Neural cell (in vitro differentiated cells): ENCODE results near the gene YIPF2. TPM values are rescaled to one million over a fixed set of nuclear protein-coding genes. Genes with fewer than 3 reads are reported as not detected.

Experiments used
- H2AFZ ChIP-seq: fragments of 200-600, 300-800 bp; sonication (generic), shearing (Covaris generic); 2 replicates; pipeline ENCODE4 v1.6.0; 2014; ENCODE audit warnings: low read depth, mild to moderate bottlenecking, antibody characterized with exemption, low read length, moderate library complexity
- H3F3A ChIP-seq: fragments of 200-600 bp; shearing (Covaris generic); 2 replicates; pipeline ENCODE4 v1.6.1; 2016; ENCODE audit warnings: mild to moderate bottlenecking, moderate library complexity, mixed read lengths, antibody characterized with exemption, low read length; ENCODE audit not compliant: insufficient read depth, poor library complexity, severe bottlenecking
- H3K27ac ChIP-seq: fragments of 200-600, 300-800 bp; sonication (generic), shearing (Covaris generic); 2 replicates; pipeline ENCODE4 v1.5.1; 2014; ENCODE audit warnings: mild to moderate bottlenecking, low read length, moderate library complexity
- H3K27me3 ChIP-seq: fragments of 300-800, 200-600 bp; sonication (generic), shearing (Covaris generic); 2 replicates; pipeline ENCODE4 v1.6.0; 2014; ENCODE audit warnings: mild to moderate bottlenecking, low read depth, low read length, moderate library complexity; ENCODE audit not compliant: insufficient read depth
- H3K36me3 ChIP-seq: fragments of 300-800, 200-600 bp; sonication (generic), shearing (Covaris generic); 2 replicates; pipeline ENCODE4 v1.5.1; 2014; ENCODE audit warnings: mild to moderate bottlenecking, antibody characterized with exemption, low read length, moderate library complexity; ENCODE audit not compliant: insufficient read depth
- H3K4me2 ChIP-seq: fragments of 300-800, 200-600 bp; sonication (generic), shearing (Covaris generic); 2 replicates; pipeline ENCODE4 v1.6.0; 2014; ENCODE audit warnings: mild to moderate bottlenecking, low read length
- H3K4me3 ChIP-seq: fragments of 300-800, 200-600 bp; sonication (generic), shearing (Covaris generic); 2 replicates; pipeline ENCODE4 v1.5.1; 2014; ENCODE audit warnings: mild to moderate bottlenecking, low read length, moderate library complexity
- H3K79me2 ChIP-seq: fragments of 200-600 bp; shearing (Covaris generic); replicated peaks from 2 replicates; pipeline ENCODE4 v1.6.0; 2014; ENCODE audit warnings: mild to moderate bottlenecking, low read length, moderate library complexity; ENCODE audit not compliant: insufficient read depth
- H3K9ac ChIP-seq: fragments of 300-800, 200-600 bp; sonication (generic), shearing (Covaris generic); 2 replicates; pipeline ENCODE4 v1.6.1; 2016; ENCODE audit warnings: mild to moderate bottlenecking, low read length, mixed read lengths
- H3K9me2 ChIP-seq: fragments of 200-600 bp; shearing (Covaris generic); 2 replicates; pipeline ENCODE4 v1.6.1; 2016; ENCODE audit warnings: mild to moderate bottlenecking, low read length, mixed read lengths; ENCODE audit not compliant: insufficient read depth
- H3K9me3 ChIP-seq: fragments of 200-600, 300-800 bp; sonication (generic), shearing (Covaris generic); 2 replicates; pipeline ENCODE4 v1.6.1; 2016; ENCODE audit warnings: mild to moderate bottlenecking, mixed run types, low read length, moderate library complexity, mixed read lengths
- H4K20me1 ChIP-seq: fragments of 200-600 bp; shearing (Covaris generic); 2 replicates; pipeline ENCODE4 v1.6.1; 2016; ENCODE audit warnings: mild to moderate bottlenecking, mixed run types; ENCODE audit not compliant: insufficient read depth
- EP300 ChIP-seq: fragments of 450-650 bp; conservative IDR thresholded peaks from 2 replicates; pipeline ENCODE4 v1.6.1; 2014; ENCODE audit warnings: antibody characterized with exemption, mild to moderate bottlenecking, moderate library complexity; ENCODE audit not compliant: poor library complexity, severe bottlenecking
- EZH2 ChIP-seq: fragments of 200-600, 300-800 bp; shearing (Covaris generic), sonication (generic); IDR thresholded peaks from 2 replicates; pipeline ENCODE4 v1.6.1; 2014; ENCODE audit warnings: antibody characterized with exemption, low read length, borderline replicate concordance, mild to moderate bottlenecking; ENCODE audit not compliant: insufficient read depth, poor library complexity, severe bottlenecking
- MXI1 ChIP-seq: fragments of 450-650 bp; conservative IDR thresholded peaks from 2 replicates; pipeline ENCODE4 v1.6.1; 2014; ENCODE audit warnings: antibody characterized with exemption, mild to moderate bottlenecking; ENCODE audit not compliant: poor library complexity, severe bottlenecking
- POLR2AphosphoS5 ChIP-seq: IDR thresholded peaks from 2 replicates; pipeline ENCODE4 v1.6.1; 2012
- RAD21 ChIP-seq: fragments of 450-650 bp; conservative IDR thresholded peaks from 2 replicates; pipeline ENCODE4 v1.6.1; 2014; ENCODE audit warnings: antibody characterized with exemption, mild to moderate bottlenecking, moderate library complexity
- REST ChIP-seq: IDR thresholded peaks from 2 replicates; pipeline ENCODE4 v1.6.1; 2012; ENCODE audit warnings: borderline replicate concordance
- SMC3 ChIP-seq: fragments of 450-650 bp; conservative IDR thresholded peaks from 2 replicates; pipeline ENCODE4 v1.6.1; 2014; ENCODE audit warnings: antibody characterized with exemption, mild to moderate bottlenecking, moderate library complexity; ENCODE audit not compliant: poor library complexity
- TAF1 ChIP-seq: IDR thresholded peaks from 2 replicates; pipeline ENCODE4 v1.6.1; 2012; ENCODE audit warnings: low read depth
- polyA minus RNA-seq: library from RNA; depleted of rRNA, polyadenylated mRNA; stranded (reverse); fragments of >200 nt; gene quantifications from 2 replicates; pipeline ENCODE4 v1.2.3, GENCODE V29; 2014
- polyA plus RNA-seq: library from polyadenylated mRNA; depleted of rRNA; stranded (reverse); fragments of >200 nt; gene quantifications from 2 replicates; pipeline ENCODE4 v1.2.3, GENCODE V29; 2014
- TF ChIP-seq, protein P1 (sequence below): fragments of 450-650 bp; IDR thresholded peaks from 2 replicates; pipeline ENCODE4 v1.5.1; 2014; ENCODE audit warnings: antibody characterized with exemption, mild to moderate bottlenecking, moderate library complexity; ENCODE audit not compliant: poor library complexity, severe bottlenecking

Gene YIPF2
- polyA plus RNA-seq (101 and 109 TPM in 2 replicates), polyA minus RNA-seq (39.2 and 48.0 TPM in 2 replicates)

DNA sequence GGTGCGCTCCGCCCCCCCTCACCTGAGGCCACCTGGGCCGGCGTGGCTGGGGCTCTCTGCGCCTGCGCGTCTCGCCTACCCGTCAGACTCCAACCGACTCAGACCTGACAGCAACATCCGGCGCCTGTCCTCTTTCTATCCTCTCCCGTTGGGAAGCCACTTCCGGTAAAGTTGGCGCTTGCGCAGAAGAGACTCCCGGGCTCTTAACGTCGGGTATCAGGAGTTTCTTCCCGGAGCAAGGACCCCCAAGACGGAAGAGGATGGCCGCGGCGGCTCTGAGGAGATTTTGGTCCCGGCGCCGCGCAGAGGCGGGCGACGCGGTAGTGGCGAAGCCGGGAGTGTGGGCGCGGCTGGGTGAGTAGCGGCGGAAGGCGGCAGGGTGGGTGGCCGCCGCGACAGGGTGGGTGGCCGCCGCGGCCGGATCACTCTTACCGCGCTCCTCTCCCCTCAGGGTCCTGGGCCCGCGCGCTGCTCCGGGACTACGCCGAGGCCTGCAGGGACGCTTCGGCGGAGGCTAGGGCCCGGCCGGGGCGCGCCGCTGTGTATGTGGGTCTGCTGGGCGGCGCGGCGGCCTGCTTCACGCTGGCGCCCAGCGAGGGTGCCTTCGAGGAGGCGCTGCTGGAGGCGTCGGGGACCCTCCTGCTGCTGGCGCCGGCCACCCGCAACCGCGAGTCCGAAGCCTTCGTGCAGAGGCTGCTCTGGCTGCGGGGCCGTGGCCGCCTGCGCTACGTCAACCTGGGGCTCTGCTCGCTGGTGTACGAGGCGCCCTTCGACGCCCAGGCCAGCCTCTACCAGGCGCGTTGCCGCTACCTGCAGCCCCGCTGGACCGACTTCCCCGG lies at the start of gene YIPF2, which contains the start of gene TIMM29:
Gene YIPF2 (minus strand): TSS at position 77 of the 839 bp plus-strand sequence. CDS start 229 bp downstream, outside the sequence.
Gene TIMM29 (plus strand): TSS at position 249 of the 839 bp plus-strand sequence. CDS start 12 bp downstream, at position 261.
- peak within 1 kb of the TSS; percentile 85 for H3K4me2 ChIP-seq
- H3K9me2 ChIP-seq = no peaks in the 10 kb centered on the region
- H3K4me3 ChIP-seq = peak within 1 kb of the TSS; percentile 98
- H2AFZ ChIP-seq = peak within 1 kb of the TSS; percentile 27
- no peaks in the 10 kb centered on the region for H3K36me3 ChIP-seq
- H3K79me2 ChIP-seq = peaks cover 23% of the 10 kb centered on the region
- peak within 1 kb of the TSS; percentile 64 for H3K27ac ChIP-seq
- peak within 1 kb of the TSS; percentile 84 for H3K9ac ChIP-seq
- H4K20me1 ChIP-seq = no peaks in the 10 kb centered on the region
- peak; percentile 82 for TF ChIP-seq POLR2AphosphoS5
- peak; percentile 65 for TF ChIP-seq EP300
- TF ChIP-seq SMC3 = peak; percentile 49
- TF ChIP-seq REST = peak; percentile 70
- no peak for TF ChIP-seq EZH2
- peak; percentile 89 for TF ChIP-seq TAF1
- TF ChIP-seq RAD21 = no peak
- peak; percentile 79 for TF ChIP-seq MXI1
- TF ChIP-seq, protein P1, sequence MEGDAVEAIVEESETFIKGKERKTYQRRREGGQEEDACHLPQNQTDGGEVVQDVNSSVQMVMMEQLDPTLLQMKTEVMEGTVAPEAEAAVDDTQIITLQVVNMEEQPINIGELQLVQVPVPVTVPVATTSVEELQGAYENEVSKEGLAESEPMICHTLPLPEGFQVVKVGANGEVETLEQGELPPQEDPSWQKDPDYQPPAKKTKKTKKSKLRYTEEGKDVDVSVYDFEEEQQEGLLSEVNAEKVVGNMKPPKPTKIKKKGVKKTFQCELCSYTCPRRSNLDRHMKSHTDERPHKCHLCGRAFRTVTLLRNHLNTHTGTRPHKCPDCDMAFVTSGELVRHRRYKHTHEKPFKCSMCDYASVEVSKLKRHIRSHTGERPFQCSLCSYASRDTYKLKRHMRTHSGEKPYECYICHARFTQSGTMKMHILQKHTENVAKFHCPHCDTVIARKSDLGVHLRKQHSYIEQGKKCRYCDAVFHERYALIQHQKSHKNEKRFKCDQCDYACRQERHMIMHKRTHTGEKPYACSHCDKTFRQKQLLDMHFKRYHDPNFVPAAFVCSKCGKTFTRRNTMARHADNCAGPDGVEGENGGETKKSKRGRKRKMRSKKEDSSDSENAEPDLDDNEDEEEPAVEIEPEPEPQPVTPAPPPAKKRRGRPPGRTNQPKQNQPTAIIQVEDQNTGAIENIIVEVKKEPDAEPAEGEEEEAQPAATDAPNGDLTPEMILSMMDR = peak; percentile 38
- H3F3A ChIP-seq = no peaks in the 10 kb centered on the region
- H3K27me3 ChIP-seq = no peaks in the 10 kb centered on the region
- no peaks in the 10 kb centered on the region for H3K9me3 ChIP-seq

- Histone ChIP-seq H4K20me1 (peaks cover 34% of the 10 kb centered on the region), H3K79me2 (peaks cover 85% of the 10 kb centered on the region), H3F3A (no peaks in the 10 kb centered on the region), H3K4me2 (no peak overlapping the region), H3K9ac (no peak overlapping the region), H2AFZ (no peak overlapping the region), H3K27ac (no peak overlapping the region), H3K27me3 (no peaks in the 10 kb centered on the region), H3K4me3 (no peak overlapping the region), H3K9me2 (no peaks in the 10 kb centered on the region), H3K36me3 (no peaks in the 10 kb centered on the region), H3K9me3 (no peaks in the 10 kb centered on the region)
- no peak for TF ChIP-seq TAF1
- no peak for TF ChIP-seq EP300
- no peak for TF ChIP-seq REST
- no peak for TF ChIP-seq RAD21
- no peak for TF ChIP-seq EZH2
- no peak for TF ChIP-seq POLR2AphosphoS5
- TF ChIP-seq SMC3 = no peak
These were observed 49.3 kb upstream of the YIPF2 start for GRCh38 chr19:10977742-10978092.
